ENCODE results near the gene PDE7B. TPM values are rescaled to one million over a fixed set of nuclear protein-coding genes. Genes with fewer than 3 reads are reported as not detected.

The PDE7B gene
- total and polyA plus RNA-seq, 7 donors = 1.9 to 4.6 (median 2.7) TPM

- no peaks in the 10 kb centered on the region for H3K9me3 ChIP-seq
- H3K27me3 ChIP-seq (ENCODE audit: insufficient read depth in 3 of 3, low read length in 2 of 3) = no peaks in the 10 kb centered on the region
- ATAC-seq (peak in 3 of 4 donors; percentile 58 to 76 (median 71)), DNase-seq (peak in 1 of 2 donors; percentile 17)
- H3K4me1 ChIP-seq = no peaks in the 10 kb centered on the region
- peaks cover 0 to 5% of the 10 kb centered on the region in 2 donors for H3K36me3 ChIP-seq (ENCODE audit: insufficient read depth in 1 of 2, low read depth in 1 of 2)
- H3K27ac ChIP-seq = peak overlapping the region; percentile 17
- intact Hi-C loops (cut with DNase I) = no loop called here
- TF ChIP-seq CTCF (IDR thresholded peaks at IDR 0.05) = no peak
- no peak overlapping the region for H3K4me3 ChIP-seq
- WGBS, 3 donors = 30 to 46% (median 32%) methylated on average over 5 of the region's 5 CpGs
These were observed 262.3 kb downstream of the PDE7B start for GRCh38 chr6:136113736-136114173.

- 95 to 99% (median 98%) methylated on average over 7 of the region's 7 CpGs for WGBS, 3 donors
- intact Hi-C loops (cut with DNase I) = no loop called here
- DNase-seq = no peak
- Histone ChIP-seq H3K4me3 (no peak overlapping the region), H3K4me1 (no peaks in the 10 kb centered on the region), H3K27ac (no peak overlapping the region), H3K9me3 (no peaks in the 10 kb centered on the region), H3K36me3 (ENCODE audit: insufficient read depth in 1 of 2, low read depth in 1 of 2) (peaks cover 0 to 3% of the 10 kb centered on the region in 2 donors), H3K27me3 (ENCODE audit: insufficient read depth in 3 of 3, low read length in 2 of 3) (no peaks in the 10 kb centered on the region)
- no peak for TF ChIP-seq CTCF (IDR thresholded peaks at IDR 0.05)
- ATAC-seq = no peak
These were observed 263.2 kb downstream of the PDE7B start for GRCh38 chr6:136114661-136115060.

DNA sequence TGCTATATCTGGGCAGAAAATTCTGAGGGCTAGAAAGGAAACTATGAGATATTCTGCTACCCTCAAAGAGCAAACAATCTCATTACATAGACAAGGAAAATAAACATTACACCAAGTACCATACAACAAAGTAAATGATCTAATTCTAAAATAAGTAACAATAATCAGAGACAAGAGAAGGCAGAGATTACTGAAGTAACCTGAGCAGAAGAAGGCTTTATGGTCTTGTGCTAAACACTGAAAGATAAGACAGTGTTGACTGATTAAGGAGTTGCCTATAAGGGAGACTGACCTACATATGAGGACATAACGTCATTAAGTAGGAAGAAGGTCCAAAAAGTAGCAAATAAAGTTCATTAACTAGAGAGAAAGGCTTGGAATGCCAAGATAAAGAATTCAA is 264.4 kb downstream of the PDE7B start:
- Histone ChIP-seq H3K4me1 (no peaks in the 10 kb centered on the region), H3K9me3 (no peaks in the 10 kb centered on the region), H3K27me3 (ENCODE audit: insufficient read depth in 3 of 3, low read length in 2 of 3) (no peaks in the 10 kb centered on the region), H3K27ac (no peak overlapping the region), H3K4me3 (no peak overlapping the region), H3K36me3 (ENCODE audit: insufficient read depth in 1 of 2, low read depth in 1 of 2) (no peaks in the 10 kb centered on the region)
- WGBS, 3 donors = 27 to 47% (median 30%) methylated on average over 1 of the region's 1 CpG
- ATAC-seq = no peak
- DNase-seq = no peak
- no peak for TF ChIP-seq CTCF (IDR thresholded peaks at IDR 0.05)
- intact Hi-C loops (cut with DNase I) = no loop called here

DNA sequence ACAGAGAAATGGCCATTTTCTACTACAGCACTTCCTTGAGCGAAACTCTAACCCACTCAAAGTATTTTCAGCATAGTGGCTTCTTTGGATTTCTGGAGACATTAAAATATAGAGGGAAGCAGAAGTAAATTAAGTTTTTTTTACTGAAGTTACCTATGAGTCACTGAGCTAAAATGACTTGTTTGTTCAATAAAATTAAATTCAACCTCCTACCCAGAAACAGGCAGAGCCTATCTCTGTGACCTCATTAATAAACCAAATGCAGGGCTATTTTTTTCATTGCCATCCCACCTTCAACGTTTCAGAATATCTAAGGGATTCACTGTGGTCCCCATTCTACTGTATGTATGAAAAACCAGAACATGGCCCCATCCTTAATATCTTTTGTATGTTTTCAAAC is 265.6 kb downstream of the PDE7B start:
- DNase-seq (no peak), ATAC-seq (no peak)
- no peaks in the 10 kb centered on the region for H3K36me3 ChIP-seq (ENCODE audit: insufficient read depth in 1 of 2, low read depth in 1 of 2)
- H3K27me3 ChIP-seq (ENCODE audit: insufficient read depth in 3 of 3, low read length in 2 of 3) = no peaks in the 10 kb centered on the region
- no peaks in the 10 kb centered on the region for H3K4me1 ChIP-seq
- no peak for TF ChIP-seq CTCF (IDR thresholded peaks at IDR 0.05)
- no peak overlapping the region for H3K4me3 ChIP-seq
- intact Hi-C loops (cut with DNase I) = no loop called here
- 81 to 88% (median 83%) methylated on average over 2 of the region's 2 CpGs for WGBS, 3 donors
- H3K27ac ChIP-seq = no peak overlapping the region
- H3K9me3 ChIP-seq = no peaks in the 10 kb centered on the region

GRCh38 chr6:136118787-136119186 is 267.3 kb downstream of the PDE7B start:
- H3K27me3 ChIP-seq (ENCODE audit: insufficient read depth in 3 of 3, low read length in 2 of 3) = no peaks in the 10 kb centered on the region
- 66 to 79% (median 73%) methylated on average over 6 of the region's 6 CpGs for WGBS, 3 donors
- H3K27ac ChIP-seq = no peak overlapping the region
- H3K4me1 ChIP-seq = no peaks in the 10 kb centered on the region
- no peak for DNase-seq
- H3K4me3 ChIP-seq = no peak overlapping the region
- H3K9me3 ChIP-seq = no peaks in the 10 kb centered on the region
- no peak for TF ChIP-seq CTCF (IDR thresholded peaks at IDR 0.05)
- no peaks in the 10 kb centered on the region for H3K36me3 ChIP-seq (ENCODE audit: insufficient read depth in 1 of 2, low read depth in 1 of 2)
- intact Hi-C loops (cut with DNase I) = no loop called here
- ATAC-seq = no peak

Data from psoas muscle (tissue), 8 donors.